Keratinocyte (primary cell): ENCODE data around the gene CCDC27. TPM values are rescaled to one million over a fixed set of nuclear protein-coding genes. Genes with fewer than 3 reads are reported as not detected.

Source experiments
- DNase-seq: peaks from one replicate; pipeline ENCODE4 v3.0.0-alpha.2; 2011; ENCODE audit warnings: low read depth, missing footprints, low spot score
- FAIRE-seq: peaks from 2 replicates; lab custom pipeline; 2011; peaks lifted over from hg19 to GRCh38; lab: Jason Lieb, UNC
- H2AFZ ChIP-seq: 2 replicates; pipeline ENCODE4 v1.6.0; 2012; ENCODE audit warnings: low read length, control low read depth, inconsistent platforms; ENCODE audit not compliant: control insufficient read depth
- H3K27ac ChIP-seq: 2 replicates; pipeline ENCODE4 v1.5.1; 2011; ENCODE audit warnings: low read length; ENCODE audit not compliant: control insufficient read depth, insufficient read depth
- H3K27me3 ChIP-seq: 3 replicates; pipeline ENCODE4 v1.6.0; 2011; ENCODE audit warnings: low read length; ENCODE audit not compliant: control insufficient read depth, insufficient read depth; ENCODE audit errors: extremely low read depth
- H3K36me3 ChIP-seq, 2 experiments: 2 replicates in 1 of 2; 3 replicates in 1 of 2; pipeline ENCODE4 v1.5.1; 2011; ENCODE audit warnings: low read length in 2 of 2, mild to moderate bottlenecking in 1 of 2; ENCODE audit not compliant: control insufficient read depth in 2 of 2, insufficient read depth in 2 of 2; ENCODE audit errors: extremely low read depth in 1 of 2
- H3K4me1 ChIP-seq: 3 replicates; pipeline ENCODE4 v1.5.1; 2011; ENCODE audit warnings: low read length; ENCODE audit not compliant: control insufficient read depth, insufficient read depth; ENCODE audit errors: extremely low read depth
- H3K4me2 ChIP-seq: 3 replicates; pipeline ENCODE4 v1.6.0; 2011; ENCODE audit warnings: low read depth, low read length; ENCODE audit not compliant: control insufficient read depth, insufficient read depth; ENCODE audit errors: extremely low read depth
- H3K4me3 ChIP-seq, 3 experiments: fragments of 200-600 bp in 1 of 3; sonication (generic) in 1 of 3; 2 replicates in 2 of 3; 3 replicates in 1 of 3; pipeline ENCODE4 v1.5.1; 2011 to 2016; ENCODE audit warnings: low read length in 3 of 3, mild to moderate bottlenecking in 3 of 3, control low read depth in 2 of 3, inconsistent platforms in 1 of 3, low read depth in 1 of 3, mixed read lengths in 1 of 3, mixed run types in 1 of 3, moderate library complexity in 1 of 3; ENCODE audit not compliant: control insufficient read depth in 2 of 3, insufficient read depth in 2 of 3; ENCODE audit errors: extremely low read depth in 1 of 3
- H3K79me2 ChIP-seq: 2 replicates; pipeline ENCODE4 v1.6.0; 2012; ENCODE audit warnings: low read length; ENCODE audit not compliant: control insufficient read depth, insufficient read depth
- H3K9ac ChIP-seq: 3 replicates; pipeline ENCODE4 v1.6.0; 2011; ENCODE audit warnings: low read length; ENCODE audit not compliant: control insufficient read depth, insufficient read depth; ENCODE audit errors: extremely low read depth
- H3K9me1 ChIP-seq: 3 replicates; pipeline ENCODE4 v1.6.0; 2011; ENCODE audit warnings: low read length; ENCODE audit not compliant: control insufficient read depth, insufficient read depth; ENCODE audit errors: extremely low read depth
- H3K9me3 ChIP-seq: 2 replicates; pipeline ENCODE4 v1.5.1; 2012; ENCODE audit warnings: low read depth, low read length; ENCODE audit not compliant: control insufficient read depth
- H4K20me1 ChIP-seq: 3 replicates; pipeline ENCODE4 v1.6.0; 2011; ENCODE audit warnings: low read length; ENCODE audit not compliant: control insufficient read depth, insufficient read depth; ENCODE audit errors: extremely low read depth
- CTCF ChIP-seq, 3 experiments: IDR thresholded peaks in 1 of 3; conservative IDR thresholded peaks in 1 of 3; optimal IDR thresholded peaks in 1 of 3; 2 replicates in 2 of 3; 3 replicates in 1 of 3; pipeline versions ENCODE3 to v1.5.1; 2011; ENCODE audit warnings: low read length in 3 of 3, mild to moderate bottlenecking in 3 of 3, moderate library complexity in 2 of 3, control low read depth in 1 of 3, inconsistent platforms in 1 of 3; ENCODE audit not compliant: insufficient read depth in 2 of 3; ENCODE audit errors: extremely low read depth in 1 of 3
- EZH2 ChIP-seq: IDR thresholded peaks from one replicate; pipeline ENCODE4 v1.6.1; 2012; ENCODE audit warnings: inconsistent platforms, mild to moderate bottlenecking, low read length, moderate library complexity
- dilution Hi-C: fragments of 300-500 bp; cut with MboI; formaldehyde crosslinking; loops from one replicate; pipeline ENCODE4 v1.7.0; 2020; ENCODE audit warnings: low sequenced_read_pairs; ENCODE audit not compliant: extremely low pct_ligation_motif_present
- polyA plus RNA-seq, 5 experiments: library from polyadenylated mRNA; depleted of rRNA in 3 of 5; stranded (reverse) in 3 of 5; stranded (forward) in 1 of 5; unstranded in 1 of 5; fragments of >200 nt; gene quantifications; 1 replicate in 1 of 5; 2 replicates in 3 of 5; 3 replicates in 1 of 5; pipeline versions ENCODE4 v1.2.1 to v1.2.3, GENCODE V29; 2011 to 2012; ENCODE audit warnings: missing spikeins in 2 of 5, low read depth in 1 of 5, low replicate concordance in 1 of 5

CCDC27 gene
- polyA plus RNA-seq, 1 donor (not counting 4 experiments of a cell fraction or from before 2014, with no cell fraction given): not detected

- Histone ChIP-seq H3K9me1 (no peaks in the 10 kb centered on the region), H2AFZ (peak overlapping the region; percentile 6), H3K27ac (peak overlapping the region; percentile 20), H3K36me3 (no peaks in the 10 kb centered on the region), H3K9ac (peak overlapping the region; percentile 22), H3K4me3 (peak overlapping the region in 1 of 3 experiments; percentile 20), H3K9me3 (no peaks in the 10 kb centered on the region), H3K4me2 (peak overlapping the region; percentile 44), H4K20me1 (no peaks in the 10 kb centered on the region), H3K79me2 (no peaks in the 10 kb centered on the region), H3K4me1 (peaks cover 59% of the 10 kb centered on the region), H3K27me3 (peaks cover 3% of the 10 kb centered on the region)
- dilution Hi-C loops: no loop called here
- FAIRE-seq (peak; percentile 95), DNase-seq (peak; percentile 52)
- TF ChIP-seq CTCF (optimal IDR thresholded peaks at IDR 0.05 in 1 of 3, IDR thresholded peaks at IDR 0.05 in 1 of 3, conservative IDR thresholded peaks at IDR 0.05 in 1 of 3; ENCODE audit: extremely low read depth in 1 of 3, insufficient read depth in 2 of 3, low read length in 3 of 3) (peak in 2 of 3 experiments; percentile 25 to 51), EZH2 (no peak)
These were observed 49.1 kb upstream of the CCDC27 start for GRCh38 chr1:3702990-3703728.

GRCh38 chr1:3703786-3704371, 48.4 kb upstream of the CCDC27 start:
- Histone ChIP-seq H3K4me3 (no peak overlapping the region), H3K4me1 (peaks cover 52% of the 10 kb centered on the region), H3K27ac (peak overlapping the region; percentile 14), H4K20me1 (no peaks in the 10 kb centered on the region), H3K9me3 (no peaks in the 10 kb centered on the region), H2AFZ (peak overlapping the region; percentile 43), H3K36me3 (no peaks in the 10 kb centered on the region), H3K9ac (no peak overlapping the region), H3K27me3 (peaks cover 7% of the 10 kb centered on the region), H3K4me2 (peak overlapping the region; percentile 44), H3K9me1 (no peaks in the 10 kb centered on the region), H3K79me2 (no peaks in the 10 kb centered on the region)
- TF ChIP-seq CTCF (optimal IDR thresholded peaks at IDR 0.05 in 1 of 3, IDR thresholded peaks at IDR 0.05 in 1 of 3, conservative IDR thresholded peaks at IDR 0.05 in 1 of 3; ENCODE audit: extremely low read depth in 1 of 3, insufficient read depth in 2 of 3, low read length in 3 of 3): no peak
- TF ChIP-seq EZH2: no peak
- FAIRE-seq (no peak), DNase-seq (no peak)
- dilution Hi-C loops: no loop called here
